ENCODE results near the gene OTUD5. TPM values are rescaled to one million over a fixed set of nuclear protein-coding genes. Genes with fewer than 3 reads are reported as not detected.

OTUD5 gene
- total and polyA plus RNA-seq, 2 of the 13 experiments (the other 11 are each of a cell fraction or from before 2014, with no cell fraction given), result 18.4 to 42.2 TPM

GRCh38 chrX:48897625-48898306 lies 59.6 kb downstream of the OTUD5 start, which contains the start of the genes PQBP1 and TIMM17B (continued):
- TF ChIP-seq ZHX2 (IDR thresholded peaks at IDR 0.05; ENCODE audit: low read depth) (0 out of 2 replicates have a peak, but pooled peaks have one; percentile 22), ZHX2 (CRISPR knock-in tag; IDR thresholded peaks at IDR 0.05; ENCODE audit: borderline replicate concordance) (no peak), DDIT3 (CRISPR knock-in tag; IDR thresholded peaks at IDR 0.05) (no peak), FOXC1 (CRISPR knock-in tag; IDR thresholded peaks at IDR 0.05; ENCODE audit: borderline replicate concordance) (peak; percentile 64; the same call in 1 of the 2 replicates), ZXDC (CRISPR knock-in tag; IDR thresholded peaks at IDR 0.05) (no peak), NFAT5 (CRISPR knock-in tag; IDR thresholded peaks at IDR 0.05) (no peak), PRDM10 (CRISPR knock-in tag; IDR thresholded peaks at IDR 0.05; ENCODE audit: low read depth) (peak; percentile 99), AHR (CRISPR knock-in tag; IDR thresholded peaks at IDR 0.05) (no peak), ZNF224 (CRISPR knock-in tag; IDR thresholded peaks at IDR 0.05) (no peak), ZNF772 (CRISPR knock-in tag; IDR thresholded peaks at IDR 0.05) (no peak)
